ENCODE measurements around the gene ODAD3.

- TF ChIP-seq EZH2 (IDR thresholded peaks at IDR 0.05) (no peak), POLR2AphosphoS5 (IDR thresholded peaks at IDR 0.05; ENCODE audit: borderline replicate concordance, low read depth, low read length) (no peak), FOXP2 (optimal IDR thresholded peaks at IDR 0.05; ENCODE audit: control extremely low read depth, extremely low read length, insufficient read depth) (no peak)
Observed at GRCh38 chr19:11399667-11400066, 35.3 kb downstream of the ODAD3 start.
